Right lung (tissue), 5 donors: Measurements from ENCODE around the gene ATL1. TPM values are rescaled to one million over a fixed set of nuclear protein-coding genes. Genes with fewer than 3 reads are reported as not detected.

ENCODE experiments used
- polyA plus RNA-seq, 5 donors: library from polyadenylated mRNA; unstranded; fragments of 120-200 nt; gene quantifications; one replicate each; pipeline versions ENCODE4 v1.2.1 to v1.2.3, GENCODE V29; 2013; ENCODE audit warnings: inconsistent platforms in 1 of 5, low replicate concordance in 1 of 5; ENCODE audit not compliant: insufficient read length in 5 of 5, insufficient read depth in 1 of 5

ATL1 gene
- polyA plus RNA-seq, 5 donors = 6.7 to 10.7 (median 8.3) TPM

Other genes starting within 250 kb of the ATL1 start
- gene L2HGDH, start 247.9 kb upstream of the ATL1 start, polyA plus RNA-seq = 1 to 10 TPM; 4.2 to 7.0 (median 5.8) TPM
- gene DMAC2L, start 247.8 kb upstream of the ATL1 start, polyA plus RNA-seq = 10 to 100 TPM; 18.0 to 27.3 (median 23.7) TPM
- gene CDKL1, start 163.3 kb upstream of the ATL1 start, polyA plus RNA-seq = 10 to 100 TPM in 4 of 5 donors, 1 to 10 TPM in 1; 9.8 to 14.8 (median 13.6) TPM
- 10 to 100 TPM; 47.0 to 87.5 (median 66.8) TPM for gene MAP4K5, start 27.6 kb upstream of the ATL1 start, polyA plus RNA-seq
- gene SAV1, start 108.2 kb downstream of the ATL1 start, polyA plus RNA-seq = 10 to 100 TPM; 35.3 to 44.2 (median 41.3) TPM